ENCODE data around the gene ANGPTL1. TPM values are rescaled to one million over a fixed set of nuclear protein-coding genes. Genes with fewer than 3 reads are reported as not detected.
"Not testable (repeated sequence)": the region's sequence is repeated elsewhere in the genome, so short reads cannot be mapped to it uniquely, and the experiment has no call there.

The ANGPTL1 gene
- total RNA-seq, 1 donor from 2014 or later: 0.60 TPM

GRCh38 chr1:178867670-178868069 lies 3.2 kb downstream of the ANGPTL1 start:
- no peak for DNase-seq (ENCODE audit: low read depth)

- no peak for DNase-seq (ENCODE audit: low read depth)
Observed at GRCh38 chr1:178864326-178864725, 6.6 kb downstream of the ANGPTL1 start.

- DNase-seq (ENCODE audit: low read depth): no peak
Observed at GRCh38 chr1:178862864-178863263, 8.0 kb downstream of the ANGPTL1 start.

- DNase-seq (ENCODE audit: low read depth): no peak
Observed at GRCh38 chr1:178862416-178862815, 8.5 kb downstream of the ANGPTL1 start.

- no peak for DNase-seq (ENCODE audit: low read depth)
Observed at GRCh38 chr1:178857126-178857525, 13.8 kb downstream of the ANGPTL1 start.

- no peak for DNase-seq (ENCODE audit: low read depth)
Observed at GRCh38 chr1:178849918-178850317, 21.0 kb downstream of the ANGPTL1 start.

GRCh38 chr1:178847919-178848318 lies 23.0 kb downstream of the ANGPTL1 start:
- not testable (repeated sequence) for DNase-seq (ENCODE audit: low read depth)

- peak; percentile 54 for DNase-seq (ENCODE audit: low read depth)
Observed at GRCh38 chr1:178847396-178847849, 23.5 kb downstream of the ANGPTL1 start.

- no peak for DNase-seq (ENCODE audit: low read depth)
Observed at GRCh38 chr1:178846306-178846705, 24.6 kb downstream of the ANGPTL1 start.

GRCh38 chr1:178844436-178844835 lies 26.4 kb downstream of the ANGPTL1 start:
- no peak for DNase-seq (ENCODE audit: low read depth)

- no peak for DNase-seq (ENCODE audit: low read depth)
Observed at GRCh38 chr1:178825167-178825566, 45.7 kb downstream of the ANGPTL1 start.

GRCh38 chr1:178821134-178821866 lies 49.6 kb downstream of the ANGPTL1 start:
- no peak for DNase-seq (ENCODE audit: low read depth)

- DNase-seq (ENCODE audit: low read depth): no peak
Observed at GRCh38 chr1:178819123-178819522, 51.8 kb downstream of the ANGPTL1 start.

GRCh38 chr1:178818416-178818815 lies 52.5 kb downstream of the ANGPTL1 start:
- DNase-seq (ENCODE audit: low read depth): no peak

GRCh38 chr1:178810585-178810984 lies 60.3 kb downstream of the ANGPTL1 start:
- no peak for DNase-seq (ENCODE audit: low read depth)

GRCh38 chr1:178808529-178808928 lies 62.3 kb downstream of the ANGPTL1 start:
- DNase-seq (ENCODE audit: low read depth): no peak

- DNase-seq (ENCODE audit: low read depth): no peak
Observed at GRCh38 chr1:178806665-178807300, 64.1 kb downstream of the ANGPTL1 start.

- no peak for DNase-seq (ENCODE audit: low read depth)
Observed at GRCh38 chr1:178802873-178803272, 68.0 kb downstream of the ANGPTL1 start.

Other genes with a start within 250 kb of the ANGPTL1 start
- gene RALGPS2, start 145.8 kb downstream of the ANGPTL1 start, total RNA-seq: 20.1 and 20.7 TPM in 2 replicates
- gene FAM20B, start 154.8 kb upstream of the ANGPTL1 start, total RNA-seq: 33.2 and 35.8 TPM in 2 replicates
- 37.5 and 41.9 TPM in 2 replicates for gene TOR3A, start 211.0 kb upstream of the ANGPTL1 start, total RNA-seq